HG02938 (cell line): ENCODE data around the gene LAPTM4A.
"Not testable (repeated sequence)": the region's sequence is repeated elsewhere in the genome, so short reads cannot be mapped to it uniquely, and the experiment has no call there.

ENCODE experiments used
- ATAC-seq: cut with Tn5 transposase; IDR thresholded peaks from one replicate; pipeline ENCODE4 v1.9.1; 2021; ENCODE audit warnings: mild to moderate bottlenecking, moderate library complexity; ENCODE audit not compliant: unreplicated experiment

The LAPTM4A gene

DNA sequence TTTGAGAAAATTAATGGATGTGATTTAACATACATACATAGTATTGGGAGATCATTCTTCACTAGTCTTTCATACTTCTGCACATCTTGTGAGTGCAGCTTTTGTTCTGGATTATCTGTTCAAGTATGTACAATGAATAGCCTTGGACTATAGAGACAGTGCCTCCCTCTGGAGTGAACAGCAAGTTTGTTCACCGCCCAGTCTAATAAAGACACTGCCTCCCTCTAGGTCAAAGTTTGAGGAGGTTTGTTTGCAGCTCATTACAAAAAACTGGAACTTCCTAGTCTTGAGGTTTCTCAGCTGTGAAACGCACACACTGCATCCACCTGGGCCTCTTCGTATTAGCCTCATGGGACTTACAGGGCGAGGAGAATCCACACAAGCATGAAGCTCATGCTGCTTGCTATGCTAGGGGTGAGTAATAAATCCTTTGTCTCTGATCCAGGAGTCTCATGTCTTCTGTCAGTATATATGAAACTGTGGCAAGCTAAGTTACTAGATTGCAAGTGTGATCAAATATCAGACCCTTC, 26.0 kb upstream of the LAPTM4A start:
- no peak for ATAC-seq

DNA sequence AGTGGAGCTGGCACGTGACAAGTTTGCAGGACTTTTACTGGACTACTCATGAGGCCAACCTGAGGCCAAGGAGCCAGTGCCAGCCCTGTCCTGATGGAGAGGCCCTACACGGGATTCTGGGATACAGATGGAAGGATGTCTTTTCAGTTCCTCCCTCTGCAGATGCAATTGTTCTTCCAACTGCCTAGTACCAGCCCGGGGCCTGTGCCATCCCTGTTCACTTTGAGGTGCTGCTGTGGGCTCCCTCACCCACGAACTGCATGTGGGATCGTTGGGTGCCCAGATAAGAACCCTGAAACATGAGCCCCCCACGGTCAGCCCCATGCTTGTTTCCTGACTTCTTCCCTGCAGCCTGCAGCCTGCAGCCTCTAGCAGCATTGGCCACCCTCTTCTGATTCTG, 25.3 kb upstream of the LAPTM4A start:
- no peak for ATAC-seq

DNA sequence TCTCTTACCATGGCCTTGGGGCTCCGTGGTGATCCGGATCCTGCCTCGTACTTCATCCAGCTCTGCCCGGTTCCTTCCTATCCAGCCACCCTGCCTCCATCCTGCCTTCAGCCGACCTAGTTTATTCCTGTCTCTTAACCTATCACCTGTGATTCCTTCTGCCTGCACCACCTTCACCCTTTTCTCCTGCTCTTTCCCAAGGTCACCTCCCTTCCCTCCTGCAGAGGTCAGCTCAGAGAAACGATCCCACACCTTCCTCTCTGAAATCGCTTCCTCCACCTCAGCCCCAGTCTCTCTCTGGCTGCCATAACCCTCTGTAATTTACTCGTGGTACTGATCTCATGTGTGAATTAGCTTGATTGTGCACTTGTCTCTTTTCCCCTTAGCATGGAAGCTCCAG, 23.5 kb upstream of the LAPTM4A start:
- ATAC-seq: no peak

DNA sequence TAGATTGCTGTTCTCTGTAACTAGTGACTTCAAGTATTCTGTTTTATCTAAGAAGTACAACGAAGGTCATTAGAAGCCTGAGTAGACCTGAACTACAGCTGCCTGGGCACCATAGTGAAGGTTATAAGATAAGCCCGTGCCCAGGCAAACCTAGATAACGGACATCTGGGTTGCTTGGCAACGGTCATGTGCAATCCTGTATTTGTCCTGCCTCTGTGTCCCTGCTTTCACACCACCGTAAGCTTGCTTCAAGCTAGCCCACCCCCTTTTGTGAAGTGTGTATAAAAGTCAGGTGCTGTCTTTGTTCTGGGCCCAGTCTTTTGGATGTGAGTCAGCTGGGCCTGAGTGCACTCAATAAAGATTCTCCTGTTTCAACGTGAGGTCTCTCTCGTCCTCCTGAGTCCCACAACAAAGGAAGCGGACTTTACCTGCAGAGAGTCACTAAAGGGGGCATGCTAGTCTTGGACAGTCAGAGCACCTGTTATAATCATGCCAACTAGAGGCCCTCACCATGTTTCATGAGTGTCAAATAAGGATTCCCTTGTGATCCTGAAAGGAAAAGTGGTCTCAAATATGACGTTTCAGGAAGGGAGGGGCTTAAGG, 22.7 kb upstream of the LAPTM4A start:
- ATAC-seq: not testable (repeated sequence)

DNA sequence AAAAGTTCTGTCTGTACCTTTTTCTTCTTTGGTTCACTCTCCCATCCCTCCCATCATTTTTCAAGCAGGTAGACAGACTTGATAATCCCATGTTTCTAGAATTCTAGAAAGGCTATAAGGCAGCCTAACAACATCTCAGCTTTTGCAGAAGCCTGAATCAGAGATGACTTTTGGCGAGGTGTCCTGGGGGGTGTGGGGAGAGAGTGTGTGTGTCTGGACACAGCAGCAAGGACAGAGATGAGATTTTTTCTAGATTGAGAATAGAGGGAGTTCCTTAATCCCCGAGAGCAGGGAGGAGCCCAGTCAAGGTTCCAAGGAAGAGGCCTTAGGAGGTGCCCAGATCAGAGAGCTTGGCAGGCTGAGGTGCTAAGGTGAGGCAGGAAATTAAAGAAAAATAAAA, 22.0 kb upstream of the LAPTM4A start:
- no peak for ATAC-seq

DNA sequence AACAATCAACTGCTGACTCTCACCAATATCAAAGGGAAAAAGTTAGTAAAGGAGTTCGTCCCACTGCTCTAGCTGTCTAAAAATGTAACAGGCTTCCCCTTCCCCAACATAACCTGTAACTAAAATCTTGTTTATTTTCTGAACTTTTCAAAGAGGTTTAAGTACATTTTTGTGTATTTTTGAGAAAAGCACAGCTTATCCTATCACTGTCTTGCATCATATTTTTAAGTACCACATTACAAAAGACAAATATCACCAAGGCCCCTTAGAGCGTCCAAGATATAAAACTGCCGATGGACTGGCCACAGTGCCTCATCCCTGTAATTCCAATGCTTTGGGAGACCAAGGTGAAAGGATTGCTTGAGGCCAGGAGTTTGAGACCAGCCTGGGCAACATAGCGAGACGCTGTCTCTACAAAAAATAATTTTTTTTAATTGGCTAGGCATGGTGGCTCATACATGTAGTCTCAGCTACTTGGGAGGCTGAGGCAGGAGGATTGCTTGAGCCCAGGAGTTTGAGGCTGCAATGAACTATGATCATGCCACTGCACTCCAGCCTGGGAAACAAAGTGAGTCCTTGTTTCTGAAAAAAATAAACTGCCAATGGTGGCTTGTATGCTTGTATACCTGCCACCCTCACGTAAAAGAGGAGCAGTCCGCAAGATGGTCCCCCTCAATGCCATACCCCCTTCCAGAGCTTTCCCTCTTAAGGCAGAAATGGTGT, 21.2 kb upstream of the LAPTM4A start:
- ATAC-seq: no peak

DNA sequence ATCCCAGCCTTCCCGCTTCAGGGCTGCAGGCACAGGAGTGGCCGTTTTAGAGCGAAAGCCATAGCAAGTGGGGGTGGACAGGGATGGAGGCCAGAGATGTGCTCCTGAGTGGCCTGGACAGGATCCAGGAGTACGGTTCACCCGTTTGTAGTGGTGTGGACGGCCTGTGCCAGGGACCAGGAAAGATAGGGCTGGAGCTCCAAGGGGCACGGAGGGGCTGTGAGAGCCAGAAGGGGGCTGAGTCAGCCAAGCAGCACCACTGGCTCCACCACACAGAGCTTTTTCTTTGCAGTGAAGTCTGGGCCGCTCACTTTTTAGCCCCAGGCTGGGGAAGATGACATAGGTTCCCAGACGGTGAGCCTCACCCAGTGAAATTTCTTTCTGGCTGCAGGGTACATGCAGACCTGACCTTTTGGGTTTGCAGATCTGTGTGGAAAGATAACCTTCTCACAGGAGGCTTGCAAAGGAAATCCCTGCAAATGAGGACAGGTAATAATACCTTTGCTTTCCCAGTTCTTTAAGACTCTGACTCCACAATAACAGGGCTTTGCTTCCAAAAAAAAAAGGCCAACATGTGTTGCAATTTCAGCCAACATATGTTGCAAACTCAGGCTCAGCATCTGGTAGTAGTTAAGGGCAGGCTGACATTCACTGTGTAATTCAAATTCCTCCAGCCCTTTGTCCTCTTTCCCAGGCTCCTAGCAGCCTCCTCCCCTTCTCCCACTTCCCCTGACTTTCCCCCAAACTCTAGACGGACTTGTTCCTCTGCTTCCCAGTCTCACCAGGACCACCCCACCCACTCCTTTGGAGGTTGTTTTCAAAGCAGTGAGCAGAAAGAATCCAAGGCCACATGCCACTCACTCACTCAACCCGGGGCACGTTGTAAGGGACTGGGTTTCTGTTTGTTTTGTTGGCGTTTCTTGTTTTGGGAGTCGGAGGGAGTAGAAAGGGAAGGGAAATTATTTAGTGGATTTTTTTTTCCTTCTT, 20.3 kb upstream of the LAPTM4A start:
- ATAC-seq: no peak

DNA sequence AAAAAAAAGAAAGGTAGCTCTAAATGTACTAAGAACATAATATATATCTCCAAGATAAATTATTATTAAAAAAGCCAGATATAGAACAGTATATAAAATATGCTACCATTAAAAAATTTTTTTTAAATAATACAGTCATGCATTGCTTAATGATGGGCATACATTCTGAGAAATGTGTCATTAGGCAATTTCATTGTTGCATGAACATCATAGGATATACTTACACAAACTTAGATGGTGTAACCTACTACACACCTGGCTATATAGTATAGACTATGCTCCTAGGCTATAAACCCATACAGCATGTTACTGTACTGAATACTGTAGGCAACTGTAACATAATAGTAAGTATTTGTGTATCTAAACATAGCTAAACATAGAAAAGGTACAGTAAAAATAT, 18.3 kb upstream of the LAPTM4A start:
- ATAC-seq: no peak

DNA sequence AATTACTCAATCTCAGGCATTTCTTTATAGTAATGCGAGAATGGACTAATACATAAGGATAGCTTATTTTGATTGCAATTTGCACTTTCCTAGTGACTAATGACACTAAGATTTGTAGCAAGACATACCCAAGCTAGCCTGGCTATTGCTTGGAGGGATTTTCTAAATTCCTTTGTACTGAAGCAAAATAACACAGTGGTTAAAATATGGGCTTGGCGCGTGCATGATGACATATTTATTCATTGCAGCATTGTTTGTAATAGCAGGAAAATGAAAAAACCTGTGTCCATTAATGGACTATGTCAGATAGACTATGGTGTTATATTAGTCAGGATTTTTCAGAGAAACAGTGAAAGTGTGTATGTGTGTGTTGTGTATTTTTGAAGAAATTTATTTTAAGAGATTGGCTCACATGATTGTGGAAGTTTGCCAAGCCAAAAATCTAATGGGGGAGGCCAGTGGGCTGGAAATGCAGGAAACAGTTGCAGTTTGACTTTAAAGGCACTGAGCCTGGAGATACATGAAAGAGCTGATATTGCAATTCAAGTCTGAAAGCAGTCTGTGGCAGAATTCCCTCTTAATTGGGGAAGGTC, 16.7 kb upstream of the LAPTM4A start:
- ATAC-seq: no peak

DNA sequence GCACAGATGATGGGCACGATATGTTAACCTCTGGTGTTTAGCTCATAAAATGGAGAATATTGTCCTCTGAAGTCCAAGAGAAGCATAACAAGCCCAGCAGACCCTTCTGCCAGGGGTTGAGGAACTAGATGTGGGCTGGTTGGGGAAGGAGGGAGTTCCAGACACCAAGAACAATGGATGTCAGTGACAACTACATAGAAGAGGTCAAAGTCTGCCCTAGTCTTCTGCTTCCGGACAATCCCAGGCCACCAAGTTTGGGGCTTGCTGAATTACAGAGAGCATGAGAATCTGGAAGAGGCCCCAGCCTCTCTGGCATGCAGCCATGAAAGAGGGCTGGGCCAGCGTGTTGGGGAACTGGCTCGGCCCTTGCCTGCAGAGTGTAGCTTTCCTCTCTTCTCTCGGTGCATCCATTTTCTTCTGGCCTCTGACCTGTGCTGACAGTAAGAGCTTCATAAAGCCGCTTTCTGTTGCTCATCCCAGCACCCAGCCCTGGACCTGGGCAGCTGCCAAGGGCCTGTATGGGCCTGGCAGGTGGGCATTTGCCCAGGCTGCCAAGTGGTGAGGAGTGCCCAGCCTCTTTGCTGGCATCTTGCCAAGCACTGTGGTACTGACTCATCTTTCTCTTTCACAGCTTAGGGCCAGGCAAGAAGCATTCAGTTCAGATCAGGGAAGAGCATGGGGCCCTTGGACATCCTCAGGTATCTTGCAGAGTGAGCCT, 14.6 kb upstream of the LAPTM4A start:
- ATAC-seq: no peak

DNA sequence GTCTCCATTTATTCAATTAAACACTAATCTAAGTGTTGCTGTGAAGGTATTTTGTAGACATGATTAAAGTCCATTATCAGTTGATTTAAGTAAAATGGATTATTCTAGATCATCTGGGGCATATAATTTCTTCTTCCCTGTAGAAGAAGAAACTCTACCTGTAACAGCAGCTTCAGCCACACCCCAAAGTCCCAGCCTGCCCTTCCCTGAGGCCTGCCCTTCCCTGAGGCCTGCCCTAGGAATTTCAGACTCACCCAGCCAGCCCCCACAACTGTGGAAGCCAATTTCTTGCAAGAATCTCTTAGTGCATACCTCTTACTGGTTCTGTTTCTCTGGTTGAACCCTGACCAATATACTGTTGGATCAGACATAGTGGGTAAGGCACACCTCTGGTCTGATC, 13.4 kb upstream of the LAPTM4A start:
- ATAC-seq: no peak

DNA sequence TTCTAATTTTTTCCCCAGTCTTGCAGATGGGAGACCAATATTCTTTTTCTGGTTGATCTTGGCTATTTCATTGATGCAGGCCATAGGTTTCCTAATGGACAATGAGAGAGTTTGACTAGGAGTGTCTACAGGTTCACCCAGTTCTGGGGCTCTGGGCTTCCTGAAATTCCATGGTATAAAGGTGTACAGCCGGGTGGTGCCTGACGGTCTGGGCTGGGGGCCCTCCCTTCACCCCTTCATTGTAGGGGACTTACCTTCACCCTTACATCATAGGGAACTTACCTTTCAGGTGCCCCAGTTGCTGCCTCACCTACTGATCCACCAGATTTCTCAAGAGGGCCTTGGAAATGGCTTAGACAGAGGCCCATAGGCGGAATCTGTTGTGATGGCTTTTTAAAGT, 13.0 kb upstream of the LAPTM4A start:
- ATAC-seq: no peak

DNA sequence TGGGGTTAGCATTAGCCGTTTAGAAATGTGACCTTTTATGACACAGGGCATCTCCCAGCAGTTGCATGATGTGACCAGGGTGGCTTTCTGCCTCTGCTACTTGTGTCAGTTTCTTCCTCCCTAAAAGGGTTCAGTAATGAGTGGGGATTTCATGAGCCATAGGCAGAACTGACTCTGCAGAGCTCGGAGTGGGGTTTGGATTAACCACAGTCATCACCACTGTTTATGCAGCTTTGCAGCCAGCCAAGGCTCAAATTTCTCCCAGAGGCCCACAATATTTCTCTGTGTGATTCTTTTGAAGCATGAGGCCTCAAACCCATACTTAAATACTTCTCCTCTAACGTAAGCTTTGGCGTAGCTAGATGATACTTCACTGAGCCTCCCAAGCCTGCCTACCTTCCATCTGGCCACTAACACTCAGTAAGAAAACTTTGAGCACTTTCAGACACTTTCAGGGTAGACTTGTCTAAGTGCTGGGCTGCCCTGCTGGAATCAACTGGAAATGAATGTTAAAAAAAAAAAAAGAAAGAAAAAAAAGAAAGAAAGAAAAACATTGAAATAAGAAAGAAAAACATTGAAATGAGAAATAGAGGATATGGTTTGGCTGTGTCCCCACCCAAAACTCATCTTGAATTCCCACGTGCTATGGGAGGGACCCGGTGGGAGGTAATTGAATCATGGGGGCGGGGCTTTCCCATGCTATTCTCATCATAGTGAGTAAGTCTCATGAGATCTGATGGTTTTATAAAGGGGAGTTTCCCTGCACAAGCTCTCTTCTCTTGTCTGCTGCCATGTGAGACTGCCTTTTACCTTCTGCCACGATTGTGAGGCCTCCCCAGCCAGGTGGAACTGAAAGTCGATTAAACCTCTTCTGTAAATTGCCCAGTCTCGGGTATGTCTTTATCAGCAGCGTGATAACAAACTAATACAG, 11.5 kb upstream of the LAPTM4A start:
- ATAC-seq: no peak

DNA sequence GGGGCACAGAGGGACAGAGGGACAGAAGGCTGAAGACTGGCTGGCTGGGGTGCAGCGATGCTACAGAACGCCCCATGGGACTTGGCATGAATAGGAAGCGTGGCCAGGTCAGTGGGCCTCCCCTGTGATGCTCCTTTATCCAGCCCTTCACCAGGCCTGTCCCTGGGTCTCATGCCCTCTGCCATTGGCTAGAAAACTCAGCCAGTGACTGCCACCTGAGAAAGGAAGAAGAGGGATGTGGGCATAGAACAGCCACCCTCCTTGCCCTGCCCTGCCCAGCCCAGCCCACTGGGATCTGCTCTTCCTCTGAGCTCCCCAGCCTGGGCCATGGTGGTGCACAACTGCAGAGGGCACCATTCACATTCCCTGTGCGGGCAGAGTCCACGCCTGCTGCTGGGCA, 10.5 kb upstream of the LAPTM4A start:
- no peak for ATAC-seq

DNA sequence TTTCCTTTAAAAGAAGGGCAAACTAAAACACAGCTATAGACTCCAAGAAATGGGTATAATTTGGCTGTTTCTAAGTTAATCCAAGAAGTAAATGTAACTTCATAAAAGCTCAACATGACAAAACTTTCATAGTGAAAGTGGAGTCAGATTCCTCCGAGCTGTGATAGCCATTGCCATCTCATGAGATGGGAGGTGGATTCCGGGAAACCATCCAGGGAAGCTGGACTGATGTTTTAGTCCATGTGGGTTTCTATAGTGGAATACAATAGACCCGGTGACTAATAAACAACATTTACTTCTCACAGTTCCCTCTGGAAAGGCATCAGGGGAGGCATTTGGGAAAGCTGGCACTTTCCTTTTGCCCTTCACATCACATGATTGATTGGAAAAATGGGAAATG, 10.0 kb upstream of the LAPTM4A start:
- no peak for ATAC-seq

DNA sequence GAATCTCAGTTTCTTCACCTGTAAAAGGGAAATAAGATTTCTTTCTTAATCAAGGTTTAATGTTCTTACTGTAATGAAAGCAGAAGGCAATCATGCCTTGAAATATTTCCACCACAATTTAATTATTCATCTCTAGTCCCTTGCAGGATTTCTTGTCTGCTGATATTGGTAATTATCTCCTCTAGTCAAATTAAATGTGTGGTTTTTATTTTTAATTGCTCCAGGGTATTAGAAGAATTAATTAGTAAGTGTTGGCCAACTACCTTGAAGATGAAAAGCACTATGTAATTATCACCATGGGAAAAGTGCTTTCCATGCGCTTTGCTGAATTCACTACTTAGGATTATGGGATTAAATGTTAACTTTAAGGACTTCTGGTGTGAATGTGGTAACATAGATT, 8.7 kb upstream of the LAPTM4A start:
- no peak for ATAC-seq

DNA sequence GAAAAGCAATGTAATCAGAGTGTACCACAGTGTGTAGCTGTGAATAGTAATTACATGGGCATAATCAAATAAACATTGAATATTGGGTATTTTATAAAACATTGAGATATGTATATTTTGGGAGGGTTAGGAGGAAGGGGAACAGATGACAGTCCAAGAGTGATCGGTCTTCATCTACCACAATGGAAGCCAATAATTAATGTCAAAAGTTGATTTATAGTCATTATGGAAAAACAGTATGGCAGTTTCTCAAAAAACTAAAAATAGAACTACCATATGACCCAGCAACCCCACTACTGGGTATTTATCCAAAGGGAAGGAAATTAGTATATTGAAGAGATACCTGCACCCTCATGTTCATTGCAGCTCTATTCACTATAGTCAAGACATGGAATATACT, 5.8 kb upstream of the LAPTM4A start:
- no peak for ATAC-seq

DNA sequence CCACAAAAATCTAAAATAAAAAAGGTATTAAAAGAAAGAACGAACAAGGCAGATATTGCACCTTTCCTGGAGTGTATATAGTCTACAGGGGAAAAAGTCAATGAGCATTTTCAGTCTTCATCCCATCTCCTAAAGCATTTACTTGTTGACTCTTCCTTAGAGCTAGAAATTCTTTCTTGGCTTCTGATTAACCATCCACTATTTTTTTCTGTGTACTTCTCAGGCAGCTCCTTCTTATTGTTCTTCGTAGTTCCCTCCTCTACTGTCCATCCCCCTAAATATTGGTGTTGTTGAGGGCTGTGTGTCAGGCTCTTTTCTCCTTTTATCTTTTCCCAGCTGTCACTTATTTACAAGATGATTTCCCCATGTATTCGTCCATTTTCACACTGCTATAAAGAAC, 3.5 kb upstream of the LAPTM4A start:
- no peak for ATAC-seq

DNA sequence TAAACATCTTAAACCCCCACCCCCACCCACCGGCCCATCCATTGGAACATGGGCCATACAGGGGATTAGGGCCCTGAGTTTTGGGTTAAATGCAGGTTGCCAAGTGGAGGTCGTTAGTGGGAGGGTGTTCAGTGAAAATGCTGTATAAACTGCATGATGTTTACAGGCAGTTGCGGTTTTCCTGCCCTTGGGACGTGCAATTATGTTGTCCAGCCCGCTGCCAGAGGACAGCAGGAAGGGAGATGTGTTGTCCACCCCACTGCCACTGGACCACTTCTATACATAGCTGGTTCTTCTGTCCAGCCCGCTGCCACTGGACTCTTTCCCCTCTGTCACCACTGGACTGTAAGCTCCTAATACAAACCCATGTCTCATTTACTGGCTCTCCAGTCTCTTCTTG, 2.7 kb upstream of the LAPTM4A start:
- no peak for ATAC-seq
